D341Med (cell line): ENCODE measurements around the gene INF2.

ENCODE experiments used
- DNase-seq: peaks from one replicate; pipeline ENCODE4 v3.0.0; 2012; ENCODE audit warnings: low spot score

INF2 gene

GRCh38 chr14:104702673-104703072, 13.3 kb downstream of the INF2 start:
- DNase-seq: no peak

GRCh38 chr14:104703269-104703668, 13.9 kb downstream of the INF2 start:
- no peak for DNase-seq

GRCh38 chr14:104704252-104704651, 14.8 kb downstream of the INF2 start:
- DNase-seq: no peak

- no peak for DNase-seq
These were observed 16.1 kb downstream of the INF2 start for GRCh38 chr14:104705340-104706047.

GRCh38 chr14:104706733-104707607, 17.6 kb downstream of the INF2 start:
- no peak for DNase-seq

GRCh38 chr14:104707608-104708595, 18.5 kb downstream of the INF2 start:
- no peak for DNase-seq

- peak; percentile 91 for DNase-seq
These were observed 19.3 kb downstream of the INF2 start for GRCh38 chr14:104708606-104709268.

GRCh38 chr14:104709387-104710039, 20.1 kb downstream of the INF2 start:
- DNase-seq: no peak

GRCh38 chr14:104710071-104710735, 20.8 kb downstream of the INF2 start:
- no peak for DNase-seq

- DNase-seq: no peak
These were observed 23.7 kb downstream of the INF2 start for GRCh38 chr14:104712881-104713734.

GRCh38 chr14:104714066-104714465, 24.6 kb downstream of the INF2 start:
- DNase-seq: no peak

GRCh38 chr14:104714681-104715080, 25.3 kb downstream of the INF2 start:
- no peak for DNase-seq

GRCh38 chr14:104715416-104715815, 26.0 kb downstream of the INF2 start:
- no peak for DNase-seq

- DNase-seq: no peak
These were observed 26.5 kb downstream of the INF2 start for GRCh38 chr14:104715871-104716270.

GRCh38 chr14:104717137-104717536, 27.7 kb downstream of the INF2 start:
- no peak for DNase-seq

GRCh38 chr14:104717646-104718045, 28.2 kb downstream of the INF2 start:
- no peak for DNase-seq

- no peak for DNase-seq
These were observed 28.7 kb downstream of the INF2 start for GRCh38 chr14:104718147-104718546.

- DNase-seq: no peak
These were observed 29.5 kb downstream of the INF2 start for GRCh38 chr14:104718871-104719270.

GRCh38 chr14:104719343-104719742, 29.9 kb downstream of the INF2 start:
- DNase-seq: no peak
